Measurements from ENCODE around the gene MCC.
A peak's percentile ranks its signal among the peaks of the same experiment; 100 is the strongest.

GRCh38 chr5:113202746-113203716 lies 285.2 kb downstream of the MCC start:
- TF ChIP-seq POLR2AphosphoS5 (IDR thresholded peaks at IDR 0.05; ENCODE audit: low read depth, low read length) (peak; percentile 40; the same call in 1 of the 2 replicates), SIN3A (IDR thresholded peaks at IDR 0.05; ENCODE audit: borderline replicate concordance, insufficient read depth, low read length) (peak; percentile 96; the same call in 1 of the 2 replicates), TAF1 (IDR thresholded peaks at IDR 0.05; ENCODE audit: borderline replicate concordance, insufficient read depth, low read length) (0 out of 2 replicates have a peak, but pooled peaks have one; percentile 53), FOXP2 (optimal IDR thresholded peaks at IDR 0.05; ENCODE audit: borderline replicate concordance, extremely low read depth, extremely low read length, insufficient read depth) (peak; percentile 56)
- TF ChIP-seq, protein P1, sequence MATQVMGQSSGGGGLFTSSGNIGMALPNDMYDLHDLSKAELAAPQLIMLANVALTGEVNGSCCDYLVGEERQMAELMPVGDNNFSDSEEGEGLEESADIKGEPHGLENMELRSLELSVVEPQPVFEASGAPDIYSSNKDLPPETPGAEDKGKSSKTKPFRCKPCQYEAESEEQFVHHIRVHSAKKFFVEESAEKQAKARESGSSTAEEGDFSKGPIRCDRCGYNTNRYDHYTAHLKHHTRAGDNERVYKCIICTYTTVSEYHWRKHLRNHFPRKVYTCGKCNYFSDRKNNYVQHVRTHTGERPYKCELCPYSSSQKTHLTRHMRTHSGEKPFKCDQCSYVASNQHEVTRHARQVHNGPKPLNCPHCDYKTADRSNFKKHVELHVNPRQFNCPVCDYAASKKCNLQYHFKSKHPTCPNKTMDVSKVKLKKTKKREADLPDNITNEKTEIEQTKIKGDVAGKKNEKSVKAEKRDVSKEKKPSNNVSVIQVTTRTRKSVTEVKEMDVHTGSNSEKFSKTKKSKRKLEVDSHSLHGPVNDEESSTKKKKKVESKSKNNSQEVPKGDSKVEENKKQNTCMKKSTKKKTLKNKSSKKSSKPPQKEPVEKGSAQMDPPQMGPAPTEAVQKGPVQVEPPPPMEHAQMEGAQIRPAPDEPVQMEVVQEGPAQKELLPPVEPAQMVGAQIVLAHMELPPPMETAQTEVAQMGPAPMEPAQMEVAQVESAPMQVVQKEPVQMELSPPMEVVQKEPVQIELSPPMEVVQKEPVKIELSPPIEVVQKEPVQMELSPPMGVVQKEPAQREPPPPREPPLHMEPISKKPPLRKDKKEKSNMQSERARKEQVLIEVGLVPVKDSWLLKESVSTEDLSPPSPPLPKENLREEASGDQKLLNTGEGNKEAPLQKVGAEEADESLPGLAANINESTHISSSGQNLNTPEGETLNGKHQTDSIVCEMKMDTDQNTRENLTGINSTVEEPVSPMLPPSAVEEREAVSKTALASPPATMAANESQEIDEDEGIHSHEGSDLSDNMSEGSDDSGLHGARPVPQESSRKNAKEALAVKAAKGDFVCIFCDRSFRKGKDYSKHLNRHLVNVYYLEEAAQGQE (IDR thresholded peaks at IDR 0.05; ENCODE audit: insufficient read depth in 1 of 2, low read depth in 2 of 2, low read length in 2 of 2): no peak
